ENCODE data around the gene CD99.

DNA sequence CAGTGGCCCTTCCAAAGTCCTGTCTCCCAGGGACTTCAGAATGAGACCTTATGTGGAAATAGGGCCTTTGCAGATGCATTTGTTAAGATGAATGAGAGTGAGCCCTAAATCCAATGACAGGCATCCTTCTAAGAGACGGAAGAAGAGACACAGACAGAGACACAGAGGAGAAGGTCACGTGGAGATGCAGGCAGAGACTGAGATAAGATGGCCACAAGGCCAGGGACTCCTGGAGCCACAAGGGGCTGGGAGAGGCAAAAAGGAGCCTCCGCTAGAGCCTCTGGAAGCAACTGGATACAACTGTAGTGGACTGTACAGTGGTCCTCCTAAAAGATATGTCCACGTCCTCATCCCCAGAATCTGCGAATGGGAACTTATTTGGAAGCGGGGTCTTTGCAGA, 19.0 kb upstream of the CD99 start:
- TF ChIP-seq, protein P1, sequence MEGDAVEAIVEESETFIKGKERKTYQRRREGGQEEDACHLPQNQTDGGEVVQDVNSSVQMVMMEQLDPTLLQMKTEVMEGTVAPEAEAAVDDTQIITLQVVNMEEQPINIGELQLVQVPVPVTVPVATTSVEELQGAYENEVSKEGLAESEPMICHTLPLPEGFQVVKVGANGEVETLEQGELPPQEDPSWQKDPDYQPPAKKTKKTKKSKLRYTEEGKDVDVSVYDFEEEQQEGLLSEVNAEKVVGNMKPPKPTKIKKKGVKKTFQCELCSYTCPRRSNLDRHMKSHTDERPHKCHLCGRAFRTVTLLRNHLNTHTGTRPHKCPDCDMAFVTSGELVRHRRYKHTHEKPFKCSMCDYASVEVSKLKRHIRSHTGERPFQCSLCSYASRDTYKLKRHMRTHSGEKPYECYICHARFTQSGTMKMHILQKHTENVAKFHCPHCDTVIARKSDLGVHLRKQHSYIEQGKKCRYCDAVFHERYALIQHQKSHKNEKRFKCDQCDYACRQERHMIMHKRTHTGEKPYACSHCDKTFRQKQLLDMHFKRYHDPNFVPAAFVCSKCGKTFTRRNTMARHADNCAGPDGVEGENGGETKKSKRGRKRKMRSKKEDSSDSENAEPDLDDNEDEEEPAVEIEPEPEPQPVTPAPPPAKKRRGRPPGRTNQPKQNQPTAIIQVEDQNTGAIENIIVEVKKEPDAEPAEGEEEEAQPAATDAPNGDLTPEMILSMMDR (IDR thresholded peaks at IDR 0.05), result no peak
- no peak for TF ChIP-seq POLR2A (IDR thresholded peaks at IDR 0.05)
